Measurements from ENCODE around the gene SHISAL2A. TPM values are rescaled to one million over a fixed set of nuclear protein-coding genes. Genes with fewer than 3 reads are reported as not detected.

Gene SHISAL2A
- total and polyA plus RNA-seq, 2 of the 13 experiments (the other 11 are each of a cell fraction or from before 2014, with no cell fraction given) = not detected

GRCh38 chr1:52697795-52698674, 65.1 kb downstream of the SHISAL2A start, which contains the start of gene COA7 (continued):
- TF ChIP-seq ZNF142 (CRISPR knock-in tag; IDR thresholded peaks at IDR 0.05) (peak; percentile 83; the same call in 1 of the 2 replicates), SRSF4 (IDR thresholded peaks at IDR 0.05; ENCODE audit: low read depth, low read length, poor library complexity, severe bottlenecking) (no peak), E2F5 (CRISPR knock-in tag; conservative IDR thresholded peaks at IDR 0.05) (no peak; the same call in 1 of the 2 replicates), RAD51 (IDR thresholded peaks at IDR 0.05; ENCODE audit: borderline replicate concordance) (peak; percentile 85), HNRNPK (IDR thresholded peaks at IDR 0.05; ENCODE audit: low read depth, low read length, poor library complexity, severe bottlenecking) (peak; percentile 36), TOPORS (CRISPR knock-in tag; IDR thresholded peaks at IDR 0.05) (peak; percentile 58; the same call in 1 of the 2 replicates), CREBL2 (CRISPR knock-in tag; IDR thresholded peaks at IDR 0.05; ENCODE audit: borderline replicate concordance) (peak; percentile 61; the same call in 1 of the 2 replicates), CBX5 (CRISPR knock-in tag; IDR thresholded peaks at IDR 0.05; ENCODE audit: borderline replicate concordance) (peak; percentile 29; the same call in 1 of the 2 replicates), SOX5 (CRISPR knock-in tag; IDR thresholded peaks at IDR 0.05; ENCODE audit: borderline replicate concordance) (peak; percentile 39), PREB (CRISPR knock-in tag; IDR thresholded peaks at IDR 0.05) (peak; percentile 26; the same call in 1 of the 2 replicates), ZKSCAN8 (CRISPR knock-in tag; IDR thresholded peaks at IDR 0.05; ENCODE audit: borderline replicate concordance) (peak; percentile 54; the same call in 1 of the 2 replicates), ZNF558 (CRISPR knock-in tag; IDR thresholded peaks at IDR 0.05; ENCODE audit: borderline replicate concordance) (peak; percentile 95), ZKSCAN1 (IDR thresholded peaks at IDR 0.05; ENCODE audit: low read length) (peak; percentile 88), ZNF7 (CRISPR knock-in tag; IDR thresholded peaks at IDR 0.05) (0 out of 2 replicates have a peak, but pooled peaks have one; percentile 12), DRAP1 (CRISPR knock-in tag; IDR thresholded peaks at IDR 0.05) (peak; percentile 43; the same call in 1 of the 2 replicates), MAFG (CRISPR knock-in tag; IDR thresholded peaks at IDR 0.05) (no peak), MIER2 (CRISPR knock-in tag; IDR thresholded peaks at IDR 0.05) (no peak), ZNF160 (CRISPR knock-in tag; IDR thresholded peaks at IDR 0.05) (peak; percentile 29)

All from HepG2 (cell line).